ENCODE measurements around the gene NT5C2.

NT5C2 gene

DNA sequence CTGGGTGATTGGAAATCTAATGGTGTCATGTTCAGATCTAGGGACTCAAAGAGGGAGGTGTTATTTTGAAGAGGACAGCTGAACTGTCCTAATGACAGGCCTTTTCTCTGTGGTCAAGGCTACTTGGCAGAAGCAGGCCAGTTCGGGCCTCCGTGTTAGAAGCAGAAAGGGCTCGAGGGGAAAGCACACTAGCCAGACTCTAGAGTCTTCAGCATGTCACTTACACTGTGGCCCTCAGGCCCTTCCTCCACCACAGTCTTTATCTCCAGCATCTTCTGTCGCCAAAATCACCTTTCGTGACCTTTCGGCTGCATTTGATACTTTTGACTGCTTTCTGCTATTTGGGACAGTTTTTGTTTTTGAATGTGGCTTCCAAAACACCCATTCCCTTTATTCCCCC lies 151.7 kb downstream of the NT5C2 start:
- H2BK5ac ChIP-seq (ENCODE audit: low read length), result no peak overlapping the region
- no peaks in the 10 kb centered on the region for H3K79me1 ChIP-seq (ENCODE audit: low read depth, low read length)
- no peak overlapping the region for H3K18ac ChIP-seq (ENCODE audit: low read length)
- H4K8ac ChIP-seq (ENCODE audit: low read depth, low read length), result no peak overlapping the region
- H3K27ac ChIP-seq (replicated peaks; ENCODE audit: low read length), result no peak overlapping the region
- H2BK15ac ChIP-seq (ENCODE audit: low read length), result no peak overlapping the region
- H3K14ac ChIP-seq (ENCODE audit: low read length), result no peak overlapping the region
- DNase-seq (ENCODE audit: low spot score), result no peak
- no peaks in the 10 kb centered on the region for H3K36me3 ChIP-seq (replicated peaks in 1 of 2; ENCODE audit: control insufficient read depth in 2 of 2, insufficient read depth in 2 of 2, low read length in 2 of 2)
- no peak overlapping the region for H2BK120ac ChIP-seq (ENCODE audit: low read depth, low read length)
- no CpG with 5 or more reads among the region's 6 CpGs for WGBS, 2 donors (ENCODE audit: extremely low coverage in 2 of 2, insufficient read length in 2 of 2, insufficient replicate concordance in 1 of 2)
- H2AFZ ChIP-seq (ENCODE audit: low read length), result no peak overlapping the region
- no peak overlapping the region for H3K4me2 ChIP-seq (ENCODE audit: insufficient read depth, low read length, poor library complexity, severe bottlenecking)
- H3K9me3 ChIP-seq (replicated peaks in 1 of 2; ENCODE audit: control insufficient read depth in 2 of 2, insufficient read depth in 1 of 2, low read depth in 1 of 2, low read length in 2 of 2), result no peaks in the 10 kb centered on the region
- H3K4me3 ChIP-seq (ENCODE audit: low read length in 2 of 2), result no peak overlapping the region
- H4K91ac ChIP-seq (ENCODE audit: low read depth, low read length, poor library complexity), result no peak overlapping the region
- H2AK5ac ChIP-seq (ENCODE audit: low read depth, low read length), result no peak overlapping the region
- no peak overlapping the region for H3K9ac ChIP-seq (ENCODE audit: low read depth, low read length, poor library complexity)
- H2BK12ac ChIP-seq (ENCODE audit: low read length), result no peak overlapping the region
- H3K4ac ChIP-seq (ENCODE audit: low read length), result no peak overlapping the region
- no peaks in the 10 kb centered on the region for H3K27me3 ChIP-seq (ENCODE audit: control insufficient read depth in 3 of 3, insufficient read depth in 3 of 3, low read depth in 1 of 3, low read length in 3 of 3)
- H3K4me1 ChIP-seq (ENCODE audit: control insufficient read depth in 2 of 2, insufficient read depth in 1 of 2, low read depth in 1 of 2, low read length in 2 of 2), result peaks cover 3 to 17% of the 10 kb centered on the region in 2 donors
- H3K23ac ChIP-seq (ENCODE audit: low read depth, low read length, poor library complexity), result no peak overlapping the region

DNA sequence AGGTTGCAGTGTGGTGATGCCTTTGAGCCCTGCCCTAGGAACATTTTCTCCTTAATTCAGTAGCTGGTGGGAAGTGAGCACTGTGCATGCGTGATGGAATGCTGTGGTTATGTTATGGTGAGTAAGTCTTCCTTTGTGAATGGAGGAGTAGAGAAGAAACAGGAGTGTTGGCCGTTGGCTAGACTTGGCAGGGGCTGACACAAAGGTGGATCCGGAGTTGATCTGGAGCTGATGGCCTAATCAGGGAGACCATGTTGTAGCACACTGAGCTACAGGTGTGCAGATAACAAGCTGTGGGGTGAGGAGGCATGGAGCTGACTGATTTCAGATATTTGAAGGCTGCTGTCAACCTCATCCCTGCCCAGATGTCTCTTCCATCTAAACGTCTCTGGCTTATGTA lies 152.7 kb downstream of the NT5C2 start:
- no peaks in the 10 kb centered on the region for H3K36me3 ChIP-seq (replicated peaks in 1 of 2; ENCODE audit: control insufficient read depth in 2 of 2, insufficient read depth in 2 of 2, low read length in 2 of 2)
- H2BK15ac ChIP-seq (ENCODE audit: low read length), result no peak overlapping the region
- H3K4ac ChIP-seq (ENCODE audit: low read length), result no peak overlapping the region
- H3K23ac ChIP-seq (ENCODE audit: low read depth, low read length, poor library complexity), result no peak overlapping the region
- H3K27me3 ChIP-seq (ENCODE audit: control insufficient read depth in 3 of 3, insufficient read depth in 3 of 3, low read depth in 1 of 3, low read length in 3 of 3), result no peaks in the 10 kb centered on the region
- no peak overlapping the region for H2AK5ac ChIP-seq (ENCODE audit: low read depth, low read length)
- no CpG with 5 or more reads among the region's 4 CpGs for WGBS, 2 donors (ENCODE audit: extremely low coverage in 2 of 2, insufficient read length in 2 of 2, insufficient replicate concordance in 1 of 2)
- H3K9me3 ChIP-seq (replicated peaks in 1 of 2; ENCODE audit: control insufficient read depth in 2 of 2, insufficient read depth in 1 of 2, low read depth in 1 of 2, low read length in 2 of 2), result no peaks in the 10 kb centered on the region
- H3K4me3 ChIP-seq (ENCODE audit: low read length in 2 of 2), result no peak overlapping the region
- no peak overlapping the region for H3K27ac ChIP-seq (replicated peaks; ENCODE audit: low read length)
- no peak overlapping the region for H2BK120ac ChIP-seq (ENCODE audit: low read depth, low read length)
- peaks cover 3 to 18% of the 10 kb centered on the region in 2 donors for H3K4me1 ChIP-seq (ENCODE audit: control insufficient read depth in 2 of 2, insufficient read depth in 1 of 2, low read depth in 1 of 2, low read length in 2 of 2)
- H3K79me1 ChIP-seq (ENCODE audit: low read depth, low read length), result no peaks in the 10 kb centered on the region
- no peak overlapping the region for H2BK5ac ChIP-seq (ENCODE audit: low read length)
- no peak overlapping the region for H3K14ac ChIP-seq (ENCODE audit: low read length)
- H4K8ac ChIP-seq (ENCODE audit: low read depth, low read length), result no peak overlapping the region
- H3K18ac ChIP-seq (ENCODE audit: low read length), result no peak overlapping the region
- no peak overlapping the region for H2BK12ac ChIP-seq (ENCODE audit: low read length)
- H3K9ac ChIP-seq (ENCODE audit: low read depth, low read length, poor library complexity), result no peak overlapping the region
- DNase-seq (ENCODE audit: low spot score), result no peak
- H4K91ac ChIP-seq (ENCODE audit: low read depth, low read length, poor library complexity), result no peak overlapping the region
- no peak overlapping the region for H3K4me2 ChIP-seq (ENCODE audit: insufficient read depth, low read length, poor library complexity, severe bottlenecking)
- H2AFZ ChIP-seq (ENCODE audit: low read length), result no peak overlapping the region

DNA sequence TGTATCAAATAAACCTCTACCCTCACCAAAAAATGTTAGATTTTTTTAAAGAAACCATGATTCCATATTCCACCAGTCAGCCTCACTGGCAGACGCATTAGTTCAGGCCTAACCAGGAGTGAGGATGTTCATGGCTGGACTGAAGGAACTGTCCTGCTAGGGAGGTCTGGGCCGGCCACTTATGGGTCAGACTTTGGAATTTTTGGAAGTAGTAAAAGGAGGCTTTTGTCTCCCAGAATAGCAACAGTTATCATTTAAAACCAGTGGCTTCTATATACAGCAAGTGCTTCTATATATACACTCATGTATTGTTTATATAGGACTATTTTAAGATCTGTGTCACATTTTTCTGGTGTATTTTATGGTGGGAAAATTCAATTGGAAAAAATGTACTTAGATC lies 154.5 kb downstream of the NT5C2 start:
- Histone ChIP-seq H3K23ac (ENCODE audit: low read depth, low read length, poor library complexity) (no peak overlapping the region), H3K4me2 (ENCODE audit: insufficient read depth, low read length, poor library complexity, severe bottlenecking) (no peak overlapping the region), H3K27ac (replicated peaks; ENCODE audit: low read length) (no peak overlapping the region), H2AFZ (ENCODE audit: low read length) (no peak overlapping the region), H2BK15ac (ENCODE audit: low read length) (no peak overlapping the region), H3K79me1 (ENCODE audit: low read depth, low read length) (no peaks in the 10 kb centered on the region), H3K14ac (ENCODE audit: low read length) (no peak overlapping the region), H4K8ac (ENCODE audit: low read depth, low read length) (no peak overlapping the region), H3K9ac (ENCODE audit: low read depth, low read length, poor library complexity) (no peak overlapping the region), H3K36me3 (replicated peaks in 1 of 2; ENCODE audit: control insufficient read depth in 2 of 2, insufficient read depth in 2 of 2, low read length in 2 of 2) (no peaks in the 10 kb centered on the region), H4K91ac (ENCODE audit: low read depth, low read length, poor library complexity) (no peak overlapping the region), H3K9me3 (replicated peaks in 1 of 2; ENCODE audit: control insufficient read depth in 2 of 2, insufficient read depth in 1 of 2, low read depth in 1 of 2, low read length in 2 of 2) (no peaks in the 10 kb centered on the region), H2BK120ac (ENCODE audit: low read depth, low read length) (no peak overlapping the region), H3K18ac (ENCODE audit: low read length) (no peak overlapping the region), H2BK5ac (ENCODE audit: low read length) (no peak overlapping the region), H2AK5ac (ENCODE audit: low read depth, low read length) (no peak overlapping the region), H3K27me3 (ENCODE audit: control insufficient read depth in 3 of 3, insufficient read depth in 3 of 3, low read depth in 1 of 3, low read length in 3 of 3) (no peaks in the 10 kb centered on the region), H2BK12ac (ENCODE audit: low read length) (no peak overlapping the region), H3K4ac (ENCODE audit: low read length) (no peak overlapping the region), H3K4me3 (ENCODE audit: low read length in 2 of 2) (no peak overlapping the region), H3K4me1 (ENCODE audit: control insufficient read depth in 2 of 2, insufficient read depth in 1 of 2, low read depth in 1 of 2, low read length in 2 of 2) (peaks cover 0 to 13% of the 10 kb centered on the region in 2 donors)
- WGBS, 2 donors (ENCODE audit: extremely low coverage in 2 of 2, insufficient read length in 2 of 2, insufficient replicate concordance in 1 of 2), result no CpG with 5 or more reads among the region's 2 CpGs
- no peak for DNase-seq (ENCODE audit: low spot score)

All from neuronal stem cell (in vitro differentiated cells).